SK-N-SH (cell line): ENCODE measurements around the gene GALNT12. TPM values are rescaled to one million over a fixed set of nuclear protein-coding genes. Genes with fewer than 3 reads are reported as not detected.

Source experiments
- CTCF ChIA-PET: fragments of 300-600, 350-600 bp; formaldehyde crosslinking; extraction: SDS; loops from one replicate; lab custom pipeline; 2021; lab: Yijun Ruan, JAX
- POLR2A ChIA-PET: fragments of 350-600 bp; sonication (Branson Sonifier 250); formaldehyde crosslinking; extraction: SDS; loops from one replicate; lab custom pipeline; 2020; ENCODE audit warnings: antibody characterized with exemption, inconsistent platforms; lab: Yijun Ruan, JAX
- DNase-seq: peaks from one replicate; pipeline ENCODE4 v3.0.0; 2012
- H2AFZ ChIP-seq: fragments of 200-600 bp; sonication (generic); 2 replicates; pipeline ENCODE4 v1.8.1; 2016; ENCODE audit warnings: antibody characterized with exemption, mild to moderate bottlenecking, low read depth
- H3F3A ChIP-seq: fragments of 200-600 bp; sonication (generic); replicated peaks from 2 replicates; pipeline ENCODE3; 2016; ENCODE audit warnings: antibody characterized with exemption, mild to moderate bottlenecking; ENCODE audit not compliant: insufficient read depth
- H3K27ac ChIP-seq, 2 experiments: fragments of 200-500 bp in 1 of 2; fragments of 200-600 bp in 1 of 2; sonication (Bioruptor generic) in 1 of 2; sonication (generic), shearing (Covaris generic) in 1 of 2; 2 replicates each; pipeline versions ENCODE4 v1.5.1 to v1.6.1; 2014 to 2016; ENCODE audit warnings: low read depth in 2 of 2, inconsistent platforms in 1 of 2, low read length in 1 of 2, mild to moderate bottlenecking in 1 of 2, mixed read lengths in 1 of 2
- H3K27me3 ChIP-seq: fragments of 200-600 bp; sonication (generic), shearing (Covaris generic); 2 replicates; pipeline ENCODE4 v1.6.1; 2016; ENCODE audit warnings: mixed run types; ENCODE audit not compliant: insufficient read depth
- H3K36me3 ChIP-seq, 2 experiments: fragments of 200-500 bp in 1 of 2; fragments of 200-600 bp in 1 of 2; sonication (Bioruptor generic) in 1 of 2; sonication (generic) in 1 of 2; replicated peaks in 1 of 2; 2 replicates each; pipeline versions ENCODE3 to v1.5.1; 2014 to 2016; ENCODE audit warnings: low read length in 1 of 2, mild to moderate bottlenecking in 1 of 2; ENCODE audit not compliant: insufficient read depth in 2 of 2, control insufficient read depth in 1 of 2
- H3K4me1 ChIP-seq, 2 experiments: fragments of 200-500 bp in 1 of 2; fragments of 200-600 bp in 1 of 2; sonication (Bioruptor generic) in 1 of 2; sonication (generic), shearing (Covaris generic) in 1 of 2; 2 replicates each; pipeline versions ENCODE4 v1.5.1 to v1.6.1; 2014 to 2016; ENCODE audit warnings: low read depth in 1 of 2, low read length in 1 of 2, mixed run types in 1 of 2; ENCODE audit not compliant: insufficient read depth in 2 of 2, control insufficient read depth in 1 of 2
- H3K4me2 ChIP-seq: fragments of 200-600 bp; sonication (generic), shearing (Covaris generic); 2 replicates; pipeline ENCODE4 v1.6.1; 2017; ENCODE audit warnings: mixed run types
- H3K4me3 ChIP-seq, 2 experiments: fragments of 200-500 bp in 1 of 2; fragments of 200-600 bp in 1 of 2; sonication (Bioruptor generic) in 1 of 2; sonication (generic), shearing (Covaris generic) in 1 of 2; 2 replicates each; pipeline versions ENCODE4 v1.5.1 to v1.8.1; 2014 to 2016; ENCODE audit warnings: low read depth in 2 of 2, inconsistent platforms in 1 of 2, low read length in 1 of 2, mild to moderate bottlenecking in 1 of 2, mixed read lengths in 1 of 2, moderate library complexity in 1 of 2
- H3K79me2 ChIP-seq: fragments of 200-600 bp; sonication (generic); 2 replicates; pipeline ENCODE4 v1.8.1; 2017; ENCODE audit warnings: mild to moderate bottlenecking; ENCODE audit not compliant: insufficient read depth
- H3K9ac ChIP-seq: fragments of 200-600 bp; sonication (generic); 2 replicates; pipeline ENCODE4 v1.6.1; 2017; ENCODE audit warnings: mixed run types
- H3K9me2 ChIP-seq: fragments of 200-600 bp; sonication (generic); 2 replicates; pipeline ENCODE4 v1.6.1; 2017; ENCODE audit warnings: mixed run types
- H3K9me3 ChIP-seq: fragments of 200-600 bp; sonication (generic); 2 replicates; pipeline ENCODE4 v1.6.1; 2017; ENCODE audit warnings: mixed run types, mild to moderate bottlenecking, moderate library complexity
- H4K20me1 ChIP-seq: fragments of 200-600 bp; sonication (generic); 2 replicates; pipeline ENCODE4 v1.6.1; 2017; ENCODE audit warnings: mild to moderate bottlenecking, mixed run types; ENCODE audit not compliant: insufficient read depth
- CTCF ChIP-seq: fragments of 200-600 bp; sonication (generic); IDR thresholded peaks from 2 replicates; pipeline ENCODE4 v1.6.1; 2017; ENCODE audit warnings: antibody characterized with exemption, mild to moderate bottlenecking, moderate library complexity
- ELF1 ChIP-seq: IDR thresholded peaks from 2 replicates; pipeline ENCODE4 v1.4.0; 2012
- EZH2phosphoT487 ChIP-seq: fragments of 200-600 bp; sonication (generic); IDR thresholded peaks from 2 replicates; pipeline ENCODE4 v1.6.1; 2017; ENCODE audit warnings: low read depth, mixed run types, mild to moderate bottlenecking, antibody characterized with exemption, moderate library complexity, borderline replicate concordance
- FOXJ3 ChIP-seq: sonication (generic); formaldehyde crosslinking; IDR thresholded peaks from 2 replicates; pipeline ENCODE4 v1.5.1; 2020; ENCODE audit warnings: mild to moderate bottlenecking, missing genetic modification reagents
- FOXM1 ChIP-seq: IDR thresholded peaks from 2 replicates; pipeline ENCODE4 v1.4.0; 2012; ENCODE audit warnings: low read depth, mild to moderate bottlenecking
- GATA2 ChIP-seq: sonication (generic); formaldehyde crosslinking; IDR thresholded peaks from 2 replicates; pipeline ENCODE4 v1.5.0; 2020; ENCODE audit warnings: mild to moderate bottlenecking, missing genetic modification reagents
- NRF1 ChIP-seq: IDR thresholded peaks from 2 replicates; pipeline ENCODE4 v1.6.1; 2012; ENCODE audit warnings: low read depth, mild to moderate bottlenecking, low read length
- POLR2AphosphoS5 ChIP-seq: IDR thresholded peaks from 2 replicates; pipeline ENCODE4 v1.6.1; 2012; ENCODE audit warnings: low read depth, low read length
- REST ChIP-seq: IDR thresholded peaks from 2 replicates; pipeline ENCODE4 v1.6.1; 2012; ENCODE audit warnings: mild to moderate bottlenecking, low read depth, low read length, moderate library complexity
- RFX5 ChIP-seq: IDR thresholded peaks from 2 replicates; pipeline ENCODE4 v1.6.1; 2012; ENCODE audit warnings: mild to moderate bottlenecking, improper control_type of control experiment, low read length
- RXRA ChIP-seq: IDR thresholded peaks from 2 replicates; pipeline ENCODE4 v1.4.0; 2012; ENCODE audit warnings: low read depth, mild to moderate bottlenecking, borderline replicate concordance
- SIN3A ChIP-seq: IDR thresholded peaks from 2 replicates; pipeline ENCODE4 v1.6.1; 2012; ENCODE audit warnings: low read depth, mild to moderate bottlenecking, low read length, moderate library complexity, borderline replicate concordance
- SMC3 ChIP-seq: IDR thresholded peaks from 2 replicates; pipeline ENCODE4 v1.6.1; 2012; ENCODE audit warnings: low read depth, low read length, improper control_type of control experiment
- WGBS: methylation state at CpG from one replicate; pipeline ENCODE4 v1.1.6; 2017; ENCODE audit warnings: low lambda C conversion rate; 5-methylcytosine and 5-hydroxymethylcytosine counted together
- polyA plus RNA-seq, 3 experiments: library from polyadenylated mRNA; depleted of rRNA; stranded (reverse); fragments of >200 nt; gene quantifications; 2 replicates each; pipeline ENCODE4 v1.2.3, GENCODE V29; 2012
- TF ChIP-seq, protein P1 (sequence below): IDR thresholded peaks from 2 replicates; pipeline ENCODE4; 2012

GALNT12 gene
- polyA plus RNA-seq, 1 of the 3 experiments (the other 2 are of a cell fraction), result 7.4 TPM

GRCh38 chr9:98838155-98838867 lies 30.8 kb downstream of the GALNT12 start:
- Histone ChIP-seq H3K36me3 (no peaks in the 10 kb centered on the region), H3K9me2 (no peaks in the 10 kb centered on the region), H3K4me1 (no peaks in the 10 kb centered on the region), H3K27me3 (no peaks in the 10 kb centered on the region), H3K9ac (no peak overlapping the region), H3K27ac (no peak overlapping the region), H3K9me3 (no peaks in the 10 kb centered on the region), H3K79me2 (no peaks in the 10 kb centered on the region)
- CTCF ChIA-PET, result interaction anchor here (0.6 to 3.7 kb wide), 6 partner anchors 8 to 137 kb away, joined by 3 to 21 read pairs (median 3); no protein-coding TSS in a partner anchor
- TF ChIP-seq SIN3A (no peak), FOXM1 (no peak), CTCF (no peak), NRF1 (no peak), RFX5 (no peak), RXRA (no peak), SMC3 (no peak), GATA2 (CRISPR knock-in tag) (no peak)
- TF ChIP-seq, protein P1, sequence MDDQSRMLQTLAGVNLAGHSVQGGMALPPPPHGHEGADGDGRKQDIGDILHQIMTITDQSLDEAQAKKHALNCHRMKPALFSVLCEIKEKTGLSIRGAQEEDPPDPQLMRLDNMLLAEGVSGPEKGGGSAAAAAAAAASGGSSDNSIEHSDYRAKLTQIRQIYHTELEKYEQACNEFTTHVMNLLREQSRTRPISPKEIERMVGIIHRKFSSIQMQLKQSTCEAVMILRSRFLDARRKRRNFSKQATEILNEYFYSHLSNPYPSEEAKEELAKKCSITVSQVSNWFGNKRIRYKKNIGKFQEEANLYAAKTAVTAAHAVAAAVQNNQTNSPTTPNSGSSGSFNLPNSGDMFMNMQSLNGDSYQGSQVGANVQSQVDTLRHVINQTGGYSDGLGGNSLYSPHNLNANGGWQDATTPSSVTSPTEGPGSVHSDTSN, result no peak
- TF ChIP-seq, all 33 proteins: peak for 0
- H3F3A ChIP-seq, result no peaks in the 10 kb centered on the region
- H2AFZ ChIP-seq, result no peak overlapping the region
- no peak overlapping the region for H3K4me2 ChIP-seq
- H3K4me3 ChIP-seq, result no peak overlapping the region
- POLR2A ChIA-PET, result no interaction called here
- no peak for DNase-seq
- H4K20me1 ChIP-seq, result no peaks in the 10 kb centered on the region
- WGBS, result 90% methylated on average over 2 of the region's 6 CpGs

- WGBS, result 97% methylated on average over 6 of the region's 6 CpGs
- no peak for TF ChIP-seq NRF1
- no peak for TF ChIP-seq REST
- TF ChIP-seq, protein P1, result no peak
- no peak for TF ChIP-seq SMC3
- TF ChIP-seq ELF1, result no peak
- TF ChIP-seq FOXJ3 (CRISPR knock-in tag), result no peak
- no peak for TF ChIP-seq POLR2AphosphoS5
- TF ChIP-seq EZH2phosphoT487, result no peak
- no peak for TF ChIP-seq SIN3A
- no peak for TF ChIP-seq CTCF
- no peaks in the 10 kb centered on the region for H3K9me3 ChIP-seq
- no peaks in the 10 kb centered on the region for H3F3A ChIP-seq
- H4K20me1 ChIP-seq, result no peaks in the 10 kb centered on the region
- no peaks in the 10 kb centered on the region for H3K79me2 ChIP-seq
- no peaks in the 10 kb centered on the region for H3K36me3 ChIP-seq
- no peak overlapping the region for H2AFZ ChIP-seq
- H3K27me3 ChIP-seq, result no peaks in the 10 kb centered on the region
- no peak overlapping the region for H3K9ac ChIP-seq
- no peaks in the 10 kb centered on the region for H3K9me2 ChIP-seq
- H3K27ac ChIP-seq, result no peak overlapping the region
- no peak overlapping the region for H3K4me3 ChIP-seq
- no peak for DNase-seq
- H3K4me1 ChIP-seq, result no peaks in the 10 kb centered on the region
- H3K4me2 ChIP-seq, result no peak overlapping the region
- CTCF ChIA-PET, result interaction anchor here (0.6 to 3.7 kb wide), 6 partner anchors 9 to 159 kb away, joined by 3 to 21 read pairs (median 4); no protein-coding TSS in a partner anchor
- POLR2A ChIA-PET, result no interaction called here
These were observed 31.5 kb downstream of the GALNT12 start for GRCh38 chr9:98838868-98839565.
